ENCODE measurements around the gene NECTIN2.

GRCh38 chr19:44892932-44893331, 46.8 kb downstream of the NECTIN2 start:
- TF ChIP-seq, protein P1, sequence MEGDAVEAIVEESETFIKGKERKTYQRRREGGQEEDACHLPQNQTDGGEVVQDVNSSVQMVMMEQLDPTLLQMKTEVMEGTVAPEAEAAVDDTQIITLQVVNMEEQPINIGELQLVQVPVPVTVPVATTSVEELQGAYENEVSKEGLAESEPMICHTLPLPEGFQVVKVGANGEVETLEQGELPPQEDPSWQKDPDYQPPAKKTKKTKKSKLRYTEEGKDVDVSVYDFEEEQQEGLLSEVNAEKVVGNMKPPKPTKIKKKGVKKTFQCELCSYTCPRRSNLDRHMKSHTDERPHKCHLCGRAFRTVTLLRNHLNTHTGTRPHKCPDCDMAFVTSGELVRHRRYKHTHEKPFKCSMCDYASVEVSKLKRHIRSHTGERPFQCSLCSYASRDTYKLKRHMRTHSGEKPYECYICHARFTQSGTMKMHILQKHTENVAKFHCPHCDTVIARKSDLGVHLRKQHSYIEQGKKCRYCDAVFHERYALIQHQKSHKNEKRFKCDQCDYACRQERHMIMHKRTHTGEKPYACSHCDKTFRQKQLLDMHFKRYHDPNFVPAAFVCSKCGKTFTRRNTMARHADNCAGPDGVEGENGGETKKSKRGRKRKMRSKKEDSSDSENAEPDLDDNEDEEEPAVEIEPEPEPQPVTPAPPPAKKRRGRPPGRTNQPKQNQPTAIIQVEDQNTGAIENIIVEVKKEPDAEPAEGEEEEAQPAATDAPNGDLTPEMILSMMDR (IDR thresholded peaks at IDR 0.05; ENCODE audit: low read depth, low read length) = no peak
- no peak for TF ChIP-seq EZH2phosphoT487 (IDR thresholded peaks at IDR 0.05; ENCODE audit: low read depth)
